ENCODE results near the gene MUSTN1.

GRCh38 chr3:52816654-52817053, 18.2 kb downstream of the MUSTN1 start:
- TF ChIP-seq EZH2phosphoT487 (IDR thresholded peaks at IDR 0.05; ENCODE audit: low read depth, severe bottlenecking, unreplicated experiment): no peak
- no peak for TF ChIP-seq CTCF (IDR thresholded peaks at IDR 0.05; ENCODE audit: poor library complexity)
- no peak for TF ChIP-seq EZH2 (IDR thresholded peaks at IDR 0.05; ENCODE audit: borderline replicate concordance)

Measured in hepatocyte (in vitro differentiated cells).